SK-N-SH (cell line): ENCODE results near the gene ZNF768.
"Not testable (repeated sequence)": the region's sequence is repeated elsewhere in the genome, so short reads cannot be mapped to it uniquely, and the experiment has no call there.

Experiments
- CHD2 ChIP-seq: fragments of 150-350 bp; IDR thresholded peaks from 2 replicates; pipeline ENCODE4 v1.6.1; 2018; ENCODE audit warnings: low read length; ENCODE audit not compliant: partially characterized antibody
- CTCF ChIP-seq: fragments of 200-600 bp; sonication (generic); IDR thresholded peaks from 2 replicates; pipeline ENCODE4 v1.6.1; 2017; ENCODE audit warnings: antibody characterized with exemption, mild to moderate bottlenecking, moderate library complexity
- EP300 ChIP-seq, 2 experiments: IDR thresholded peaks; 2 replicates each; pipeline versions ENCODE4 v1.4.0 to v1.6.1; 2012; ENCODE audit warnings: borderline replicate concordance in 1 of 2, low read depth in 1 of 2, low read length in 1 of 2
- EZH2phosphoT487 ChIP-seq: fragments of 200-600 bp; sonication (generic); IDR thresholded peaks from 2 replicates; pipeline ENCODE4 v1.6.1; 2017; ENCODE audit warnings: low read depth, mixed run types, mild to moderate bottlenecking, antibody characterized with exemption, moderate library complexity, borderline replicate concordance
- MAX ChIP-seq: IDR thresholded peaks from 2 replicates; pipeline ENCODE4 v1.4.0; 2012; ENCODE audit warnings: low read depth
- PBX3 ChIP-seq: IDR thresholded peaks from 2 replicates; pipeline ENCODE4; 2012
- POLR2AphosphoS5 ChIP-seq: IDR thresholded peaks from 2 replicates; pipeline ENCODE4 v1.6.1; 2012; ENCODE audit warnings: low read depth, low read length
- REST ChIP-seq: IDR thresholded peaks from 2 replicates; pipeline ENCODE4 v1.6.1; 2012; ENCODE audit warnings: mild to moderate bottlenecking, low read depth, low read length, moderate library complexity
- RXRA ChIP-seq: IDR thresholded peaks from 2 replicates; pipeline ENCODE4 v1.4.0; 2012; ENCODE audit warnings: low read depth, mild to moderate bottlenecking, borderline replicate concordance
- SMC3 ChIP-seq: IDR thresholded peaks from 2 replicates; pipeline ENCODE4 v1.6.1; 2012; ENCODE audit warnings: low read depth, low read length, improper control_type of control experiment
- TAF1 ChIP-seq: IDR thresholded peaks from 2 replicates; pipeline ENCODE4 v1.6.1; 2012; ENCODE audit warnings: low read depth, mild to moderate bottlenecking, low read length, moderate library complexity, borderline replicate concordance
- USF2 ChIP-seq: fragments of 150-350 bp; IDR thresholded peaks from 2 replicates; pipeline ENCODE4 v1.6.1; 2017; ENCODE audit warnings: antibody characterized with exemption, low read length, low read depth, borderline replicate concordance
- YY1 ChIP-seq: IDR thresholded peaks from 2 replicates; pipeline ENCODE4 v1.4.0; 2012; ENCODE audit warnings: low read depth, mild to moderate bottlenecking

GRCh38 chr16:30540916-30541464 is 14.6 kb upstream of the ZNF768 start:
- not testable (repeated sequence) for TF ChIP-seq CTCF; SMC3; REST; EP300 (IDR thresholded peaks at IDR 0.05; ENCODE audit: borderline replicate concordance in 1 of 2, low read depth in 1 of 2, low read length in 1 of 2); USF2; TAF1; CHD2; EZH2phosphoT487; PBX3; POLR2AphosphoS5; RXRA; YY1; MAX
